MCF 10A (cell line): ENCODE results near the gene EFEMP1. TPM values are rescaled to one million over a fixed set of nuclear protein-coding genes. Genes with fewer than 3 reads are reported as not detected.

Experiments used
- BruUV-seq: library from RNA; stranded (reverse); fragments of 400-500 nt; replicated peaks from 2 replicates; lab custom pipeline; 2021; lab: Mats Ljungman, UMichigan
- CTCF ChIA-PET: fragments of 300-600 bp; sonication (Branson Sonifier 250); formaldehyde crosslinking; extraction: SDS; loops from one replicate; lab custom pipeline; 2021; ENCODE audit warnings: antibody characterized with exemption, inconsistent platforms; lab: Yijun Ruan, JAX
- POLR2A ChIA-PET: fragments of 300-600, 350-650 bp; sonication (Branson Sonifier 250); formaldehyde crosslinking; extraction: SDS; loops from one replicate; lab custom pipeline; 2020; ENCODE audit warnings: antibody characterized with exemption, inconsistent platforms; lab: Yijun Ruan, JAX
- DNase-seq: peaks from one replicate; pipeline ENCODE4 v3.0.0-alpha.2; 2018; ENCODE audit not compliant: unreplicated experiment
- H3K27ac Mint-ChIP-seq: one replicate; pipeline ENCODE4 v1.8.0; 2022; ENCODE audit warnings: mild to moderate bottlenecking, low read depth, mixed read lengths; ENCODE audit not compliant: unreplicated experiment
- H3K27me3 Mint-ChIP-seq: one replicate; pipeline ENCODE4 v1.8.0; 2022; ENCODE audit warnings: mixed read lengths; ENCODE audit not compliant: insufficient read depth, unreplicated experiment
- H3K36me3 Mint-ChIP-seq: one replicate; pipeline ENCODE4 v1.8.0; 2022; ENCODE audit warnings: mild to moderate bottlenecking, moderate library complexity, mixed read lengths; ENCODE audit not compliant: insufficient read depth, unreplicated experiment
- H3K4me1 Mint-ChIP-seq: one replicate; pipeline ENCODE4 v1.8.0; 2022; ENCODE audit warnings: mixed read lengths; ENCODE audit not compliant: insufficient read depth, unreplicated experiment
- H3K4me3 Mint-ChIP-seq: one replicate; pipeline ENCODE4 v1.8.0; 2022; ENCODE audit warnings: mild to moderate bottlenecking, moderate library complexity, mixed read lengths; ENCODE audit not compliant: unreplicated experiment
- H3K9me3 Mint-ChIP-seq: one replicate; pipeline ENCODE4 v1.8.0; 2022; ENCODE audit warnings: mixed read lengths; ENCODE audit not compliant: unreplicated experiment
- CTCF ChIP-seq: fragments of 200-600 bp; IDR thresholded peaks from one replicate; pipeline ENCODE4 v1.8.0; 2022; ENCODE audit warnings: antibody characterized with exemption, mild to moderate bottlenecking; ENCODE audit not compliant: unreplicated experiment
- intact Hi-C: fragments of 100-400 bp; cut with micrococcal nuclease; formaldehyde crosslinking; loops from 2 replicates; pipeline ENCODE4 v1.14.1; 2022
- total RNA-seq: library from RNA; stranded (reverse); gene quantifications from 2 replicates; pipeline ENCODE4 v1.2.3, GENCODE V29; 2022

Gene EFEMP1
- total RNA-seq, 1 experiment from 2014 or later, result 163 TPM

DNA sequence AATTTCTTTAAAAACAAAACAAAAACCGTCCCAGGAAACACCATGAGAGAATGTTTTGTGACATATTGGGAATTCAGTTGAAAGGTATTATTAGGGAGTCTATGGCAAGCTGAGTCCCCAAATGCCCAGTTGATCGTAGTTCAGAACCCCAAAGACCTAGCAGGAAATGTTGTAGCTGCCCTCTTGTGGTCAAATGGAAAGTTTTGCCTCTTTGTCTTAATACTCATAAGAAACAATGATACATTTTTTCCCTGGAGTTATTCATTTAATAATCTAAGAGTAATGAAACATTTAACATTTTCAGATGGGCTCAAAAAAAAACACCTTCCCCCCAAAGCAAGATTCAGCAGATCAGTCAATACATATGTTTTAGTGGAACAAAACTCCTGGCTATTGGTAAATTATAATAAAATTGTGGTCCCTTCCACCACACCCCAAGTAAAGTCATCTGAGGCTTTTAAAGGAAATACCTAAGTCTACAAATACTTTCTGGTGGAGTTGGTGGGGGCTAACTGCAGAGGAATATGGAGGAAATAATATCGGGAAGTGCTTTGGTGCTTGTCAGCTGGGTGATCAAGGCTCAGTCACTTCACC is 37.8 kb upstream of the EFEMP1 start:
- intact Hi-C loops, result loop anchor here (1.0 to 2.0 kb wide), 4 partner anchors 38 to 243 kb away; partner anchors contain the start of gene EFEMP1
- Mint-ChIP-seq H3K27ac (peak overlapping the region; percentile 25), H3K9me3 (no peaks in the 10 kb centered on the region), H3K36me3 (no peaks in the 10 kb centered on the region), H3K27me3 (no peaks in the 10 kb centered on the region), H3K4me3 (no peak overlapping the region), H3K4me1 (peaks cover 29% of the 10 kb centered on the region)
- TF ChIP-seq CTCF, result peak; percentile 43
- peak; percentile 74 for DNase-seq
- ChIA-PET POLR2A (interaction anchor here (0.6 to 6.5 kb wide), 11 partner anchors 38 to 1255 kb away, joined by 3 to 62 read pairs (median 3); partner anchors contain the start of gene EFEMP1), CTCF (interaction anchor here (0.7 to 10.4 kb wide), 48 partner anchors 10 to 1713 kb away, joined by 3 to 204 read pairs (median 4); partner anchors contain the start of gene EFEMP1)
- no TSS peak for BruUV-seq

DNA sequence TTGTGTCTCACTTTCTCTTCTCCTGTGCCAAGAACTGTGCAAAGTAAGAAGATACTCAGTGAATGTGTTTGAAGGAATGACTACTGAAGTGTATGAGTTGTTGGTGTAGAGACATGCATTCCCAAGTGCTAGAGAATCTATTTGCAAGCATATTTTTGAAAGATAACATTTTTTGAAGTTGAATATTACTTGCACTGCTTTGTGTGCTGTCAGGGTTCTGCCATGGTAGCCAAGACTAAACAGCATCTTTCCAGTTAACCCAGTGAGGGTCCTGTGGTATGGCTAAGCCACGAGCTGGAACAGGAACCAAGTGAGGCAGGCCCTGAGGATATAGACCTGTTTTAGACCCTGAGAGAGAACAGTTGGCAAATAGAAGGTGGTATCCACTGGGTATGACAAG is 35.2 kb upstream of the EFEMP1 start:
- TF ChIP-seq CTCF, result no peak
- H3K9me3 Mint-ChIP-seq, result no peaks in the 10 kb centered on the region
- ChIA-PET CTCF (interaction anchor here (0.6 to 10.4 kb wide), 12 partner anchors 10 to 240 kb away, joined by 3 to 204 read pairs (median 4); partner anchors contain the start of gene EFEMP1), POLR2A (interaction anchor here (0.6 to 6.5 kb wide), 20 partner anchors 16 to 200 kb away, joined by 3 to 62 read pairs (median 6); partner anchors contain the start of gene EFEMP1)
- peak overlapping the region; percentile 4 for H3K4me3 Mint-ChIP-seq
- BruUV-seq, result no TSS peak
- H3K36me3 Mint-ChIP-seq, result no peaks in the 10 kb centered on the region
- intact Hi-C loops, result loop anchor here (1.0 kb wide), 2 partner anchors 96 to 179 kb away; no protein-coding TSS in a partner anchor
- no peak for DNase-seq
- H3K27ac Mint-ChIP-seq, result peak overlapping the region; percentile 93
- peaks cover 29% of the 10 kb centered on the region for H3K4me1 Mint-ChIP-seq
- no peaks in the 10 kb centered on the region for H3K27me3 Mint-ChIP-seq

- no peaks in the 10 kb centered on the region for H3K36me3 Mint-ChIP-seq
- no peak overlapping the region for H3K4me3 Mint-ChIP-seq
- BruUV-seq, result no TSS peak
- no peaks in the 10 kb centered on the region for H3K27me3 Mint-ChIP-seq
- DNase-seq, result peak; percentile 66
- TF ChIP-seq CTCF, result no peak
- H3K9me3 Mint-ChIP-seq, result no peaks in the 10 kb centered on the region
- peaks cover 29% of the 10 kb centered on the region for H3K4me1 Mint-ChIP-seq
- intact Hi-C loops, result no loop called here
- POLR2A ChIA-PET, result interaction anchor here (0.6 to 6.5 kb wide), 15 partner anchors 11 to 186 kb away, joined by 3 to 62 read pairs (median 7); partner anchors contain the start of gene EFEMP1
- CTCF ChIA-PET, result interaction anchor here (0.6 to 10.4 kb wide), 8 partner anchors 10 to 238 kb away, joined by 3 to 204 read pairs (median 4); no protein-coding TSS in a partner anchor
- no peak overlapping the region for H3K27ac Mint-ChIP-seq
Observed at GRCh38 chr2:55957142-55957541, 33.6 kb upstream of the EFEMP1 start.
